Fibroblast of villous mesenchyme (primary cell): ENCODE results near the gene STIP1. TPM values are rescaled to one million over a fixed set of nuclear protein-coding genes. Genes with fewer than 3 reads are reported as not detected.

Source experiments
- DNase-seq: peaks from one replicate; pipeline ENCODE4 v3.0.0-alpha.2; 2010; ENCODE audit warnings: low read depth
- H3K4me3 ChIP-seq: 2 replicates; pipeline ENCODE4 v1.5.1; 2011; ENCODE audit warnings: low read depth, mild to moderate bottlenecking, low read length
- total RNA-seq: library from RNA; depleted of rRNA; stranded (reverse); fragments of >200 nt; gene quantifications from 2 replicates; pipeline ENCODE4 v1.2.3, GENCODE V29; 2012
- TF ChIP-seq, protein P1 (sequence below): IDR thresholded peaks from 2 replicates; pipeline ENCODE4 v1.5.1; 2012; ENCODE audit warnings: low read depth, mild to moderate bottlenecking, low read length; ENCODE audit not compliant: insufficient read depth

The STIP1 gene
- total RNA-seq, 1 donor = 206 TPM

DNA sequence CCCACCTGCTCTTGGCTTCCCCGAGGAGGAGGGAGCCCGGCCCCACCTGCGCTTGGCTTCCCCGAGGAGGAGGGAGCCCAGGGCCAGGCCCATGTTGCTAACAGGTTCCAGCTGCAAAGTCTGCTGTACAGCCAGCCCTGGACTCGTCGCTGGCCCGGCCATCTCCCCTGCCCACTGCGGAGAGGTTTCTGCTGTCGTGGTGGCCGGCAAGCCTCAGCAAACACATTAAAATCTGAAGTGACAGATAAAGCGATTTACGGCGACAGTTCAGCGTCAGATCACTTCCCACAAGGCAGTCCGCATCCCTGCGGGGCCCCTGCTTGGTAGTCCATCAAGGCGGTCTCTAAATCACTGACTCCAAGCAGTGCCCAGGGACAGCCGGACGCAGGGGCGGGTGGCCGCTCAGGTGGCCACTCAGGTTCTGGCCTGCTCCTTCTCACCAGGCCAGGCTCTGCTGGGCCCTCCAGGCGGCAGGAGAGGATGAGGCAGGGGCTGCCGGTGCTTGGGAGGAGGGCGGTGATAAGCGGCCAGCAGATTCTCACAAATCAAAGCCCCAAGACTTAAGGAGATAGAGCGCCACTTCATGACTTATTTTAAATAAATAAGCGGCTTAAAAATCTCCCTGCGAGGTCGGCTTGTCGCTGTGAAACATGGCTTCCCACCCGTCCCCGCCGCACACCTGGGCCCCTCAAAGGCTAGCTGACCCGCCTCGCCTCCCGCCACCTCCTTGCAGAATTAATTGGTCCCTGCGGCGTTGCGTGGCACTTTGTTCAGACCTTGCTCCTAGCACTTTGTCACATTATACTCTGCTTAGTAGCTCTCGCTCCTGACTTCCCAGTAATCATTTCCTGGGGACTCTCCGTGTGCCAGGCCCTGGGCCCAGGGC lies 41.1 kb upstream of the STIP1 start:
- TF ChIP-seq, protein P1, sequence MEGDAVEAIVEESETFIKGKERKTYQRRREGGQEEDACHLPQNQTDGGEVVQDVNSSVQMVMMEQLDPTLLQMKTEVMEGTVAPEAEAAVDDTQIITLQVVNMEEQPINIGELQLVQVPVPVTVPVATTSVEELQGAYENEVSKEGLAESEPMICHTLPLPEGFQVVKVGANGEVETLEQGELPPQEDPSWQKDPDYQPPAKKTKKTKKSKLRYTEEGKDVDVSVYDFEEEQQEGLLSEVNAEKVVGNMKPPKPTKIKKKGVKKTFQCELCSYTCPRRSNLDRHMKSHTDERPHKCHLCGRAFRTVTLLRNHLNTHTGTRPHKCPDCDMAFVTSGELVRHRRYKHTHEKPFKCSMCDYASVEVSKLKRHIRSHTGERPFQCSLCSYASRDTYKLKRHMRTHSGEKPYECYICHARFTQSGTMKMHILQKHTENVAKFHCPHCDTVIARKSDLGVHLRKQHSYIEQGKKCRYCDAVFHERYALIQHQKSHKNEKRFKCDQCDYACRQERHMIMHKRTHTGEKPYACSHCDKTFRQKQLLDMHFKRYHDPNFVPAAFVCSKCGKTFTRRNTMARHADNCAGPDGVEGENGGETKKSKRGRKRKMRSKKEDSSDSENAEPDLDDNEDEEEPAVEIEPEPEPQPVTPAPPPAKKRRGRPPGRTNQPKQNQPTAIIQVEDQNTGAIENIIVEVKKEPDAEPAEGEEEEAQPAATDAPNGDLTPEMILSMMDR = no peak
- no peak for DNase-seq
- no peak overlapping the region for H3K4me3 ChIP-seq

DNA sequence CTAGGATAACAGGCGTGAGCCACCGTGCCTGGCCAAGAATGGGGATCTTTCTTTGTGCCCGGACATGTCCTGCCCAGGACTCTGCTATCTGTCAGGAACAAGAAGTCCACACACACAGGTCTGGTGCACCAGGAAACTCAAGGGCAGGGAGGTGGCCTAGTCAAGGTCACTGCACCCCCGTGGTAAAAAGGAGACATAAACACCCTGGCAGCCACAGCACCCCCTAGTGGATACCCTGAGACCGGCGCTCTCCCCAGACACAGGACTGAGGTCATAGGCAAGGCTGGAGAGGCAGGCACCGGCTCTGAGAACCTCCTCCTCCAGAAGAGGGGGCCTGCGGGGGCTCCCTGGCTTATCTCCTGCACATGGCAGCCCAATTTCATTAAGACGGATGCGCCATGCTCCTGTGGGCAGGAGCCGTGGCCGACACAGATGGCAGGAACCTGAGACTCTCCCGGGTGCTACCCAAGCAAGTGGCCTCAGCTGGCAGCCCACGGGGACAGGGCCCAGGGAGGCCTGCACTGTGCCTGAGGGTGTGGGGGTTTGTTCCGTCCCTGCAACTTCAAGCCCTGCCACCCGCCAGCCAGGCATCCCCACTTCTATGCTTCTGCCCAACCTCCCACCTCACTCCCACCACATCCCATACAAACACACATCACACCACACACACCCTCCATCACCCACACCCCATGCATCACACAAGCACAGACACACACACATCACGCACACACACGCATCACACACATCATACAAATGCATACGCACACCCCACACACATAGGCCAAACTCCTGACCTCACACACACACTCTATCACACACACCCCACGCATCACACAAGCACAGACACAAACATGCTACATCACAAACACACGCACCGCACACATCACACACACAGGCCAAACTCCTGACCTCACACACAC lies 39.7 kb upstream of the STIP1 start:
- TF ChIP-seq, protein P1 = peak; percentile 74
- no peak overlapping the region for H3K4me3 ChIP-seq
- peak; percentile 30 for DNase-seq

DNA sequence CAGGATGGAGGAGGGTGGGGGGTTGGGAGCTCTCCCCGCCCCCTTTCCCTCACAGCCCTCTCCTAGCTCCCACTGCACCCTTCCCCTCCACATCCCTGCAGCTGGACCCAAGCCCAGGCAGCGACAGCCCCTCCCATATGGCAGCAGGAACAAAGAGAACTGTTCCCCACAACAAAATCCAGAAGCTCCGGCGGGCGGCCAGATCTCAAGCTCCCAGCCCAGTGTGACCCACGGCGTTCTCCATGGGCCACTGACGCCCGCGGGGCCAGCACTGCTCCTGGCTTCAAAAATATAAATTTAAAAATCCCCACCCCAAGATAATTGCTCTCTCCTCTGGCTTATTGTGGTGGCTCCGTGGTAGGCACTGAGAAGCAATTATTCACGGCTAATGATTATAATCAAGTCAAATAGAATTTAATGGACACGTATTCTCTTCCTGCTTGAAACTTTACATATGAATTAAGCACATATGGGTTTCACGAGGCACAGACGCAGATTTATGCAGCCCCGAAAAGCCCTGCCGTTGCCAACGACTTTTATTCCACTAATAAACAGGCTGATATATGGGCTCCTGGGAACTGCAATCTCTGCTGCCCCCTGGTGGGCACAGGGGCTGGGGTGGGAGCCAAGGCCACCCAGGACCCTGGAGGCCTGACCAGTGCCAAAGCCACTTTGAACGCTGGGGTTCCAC lies 37.6 kb upstream of the STIP1 start:
- TF ChIP-seq, protein P1 = peak; percentile 90
- peak; percentile 80 for DNase-seq
- peak overlapping the region; percentile 21 for H3K4me3 ChIP-seq

DNA sequence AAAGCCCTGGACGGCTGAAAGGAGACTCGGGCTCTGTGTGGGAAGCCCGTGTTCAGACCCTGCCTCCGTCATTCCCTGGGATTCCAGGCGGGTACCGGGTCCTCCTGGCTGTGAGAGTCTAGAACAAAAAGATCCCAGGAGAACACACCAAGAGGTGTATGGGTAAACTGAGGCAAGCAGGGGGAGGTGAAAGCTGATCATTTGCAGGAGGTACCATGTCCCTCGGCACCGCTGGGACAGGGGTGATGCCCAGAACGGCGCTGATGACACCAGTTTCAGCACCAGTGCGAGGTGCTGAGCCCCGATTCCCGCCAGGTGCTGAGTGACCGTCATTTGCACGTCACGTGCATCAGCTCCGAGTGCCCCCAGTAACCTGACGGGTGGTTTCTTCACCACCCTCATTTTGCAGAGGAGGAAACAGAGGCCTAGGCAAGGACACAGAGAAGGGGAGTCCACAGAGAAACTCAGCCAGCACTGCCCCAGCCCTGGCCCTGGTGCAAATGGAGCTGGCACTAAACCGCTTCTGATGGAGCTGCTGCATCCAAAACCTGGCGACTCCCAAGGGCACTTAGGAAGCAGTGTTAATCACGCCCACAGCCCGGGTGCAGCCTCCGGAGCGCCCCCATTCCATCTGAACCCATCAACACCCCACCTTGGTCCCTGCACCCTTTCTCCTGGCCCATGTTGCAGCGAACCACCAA lies 36.9 kb upstream of the STIP1 start:
- H3K4me3 ChIP-seq = no peak overlapping the region
- TF ChIP-seq, protein P1 = no peak
- no peak for DNase-seq

DNA sequence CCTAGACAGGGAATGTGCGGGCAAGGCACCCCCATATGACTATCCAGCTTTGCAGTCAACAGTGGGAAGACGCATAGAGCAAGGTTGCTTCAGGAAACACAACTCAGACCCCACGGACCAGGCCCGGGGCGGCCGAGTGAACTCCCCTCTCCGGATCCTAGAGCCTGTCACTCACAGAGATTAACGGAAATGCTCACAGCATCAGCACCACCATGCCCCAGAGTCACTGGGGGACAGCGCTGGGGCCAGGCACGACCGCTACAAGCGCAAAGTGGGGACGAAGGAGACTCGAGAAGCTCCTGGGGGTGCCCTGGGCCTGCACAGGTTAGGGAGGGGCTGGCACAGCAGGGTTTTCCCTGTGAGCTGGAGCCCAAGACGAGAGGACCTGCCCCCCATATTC lies 35.9 kb upstream of the STIP1 start:
- TF ChIP-seq, protein P1 = no peak
- DNase-seq = no peak
- H3K4me3 ChIP-seq = no peak overlapping the region
